ENCODE data around the gene ZNF219. TPM values are rescaled to one million over a fixed set of nuclear protein-coding genes. Genes with fewer than 3 reads are reported as not detected.

The ZNF219 gene
- total RNA-seq, 5 donors from 2014 or later (not counting 1 experiment from before 2014, with no cell fraction given), result 7.2 to 12.4 (median 8.1) TPM

- Histone ChIP-seq H3K27ac (ENCODE audit: low read length) (no peak within 1 kb of the TSS), H3K4me1 (ENCODE audit: control insufficient read depth in 1 of 2, extremely low read depth in 1 of 2, insufficient read depth in 2 of 2, low read length in 2 of 2) (peaks cover 7 to 35% of the 10 kb centered on the region in 2 experiments), H3K27me3 (replicated peaks in 1 of 2; ENCODE audit: control insufficient read depth in 2 of 2, extremely low read depth in 1 of 2, insufficient read depth in 2 of 2, low read length in 1 of 2) (peaks cover 7 to 69% of the 10 kb centered on the region in 2 experiments), H3K9me3 (no peaks in the 10 kb centered on the region), H3K4me3 (ENCODE audit: control insufficient read depth in 1 of 2, extremely low read depth in 1 of 2, low read length in 1 of 2) (peak within 1 kb of the TSS; percentile 46 to 63), H3K36me3 (ENCODE audit: control insufficient read depth in 2 of 2, extremely low read depth in 1 of 2, insufficient read depth in 1 of 2, low read length in 1 of 2) (no peaks in the 10 kb centered on the region)
- DNase-seq, result peak in 6 of 35 experiments; percentile 9 to 48 (median 24)
- ChIA-PET CTCF (interaction anchor here (0.9 to 3.4 kb wide), 8 partner anchors 17 to 55 kb away, joined by 3 to 23 read pairs (median 4); no protein-coding TSS in a partner anchor), POLR2A (no interaction called here)
- H3K9me3 Mint-ChIP-seq, result no peaks in the 10 kb centered on the region
- WGBS (ENCODE audit: insufficient coverage), result under 1% methylated on average over 62 of the region's 63 CpGs
- H3K36me3 Mint-ChIP-seq, result no peaks in the 10 kb centered on the region
- peak within 1 kb of the TSS; percentile 31 to 34 for H3K27ac Mint-ChIP-seq
- ATAC-seq (replicated peaks in 1 of 4), result peak in 3 of 4 experiments; percentile 8 to 16 (median 10)
- H3K4me1 Mint-ChIP-seq, result peaks cover 29 to 41% (median 38%) of the 10 kb centered on the region in 3 donors
- H3K4me3 Mint-ChIP-seq, result peak within 1 kb of the TSS; percentile 74 to 84 (median 76)
- peaks cover 61 to 74% of the 10 kb centered on the region in 2 donors for H3K27me3 Mint-ChIP-seq
Observed at GRCh38 chr14:21070083-21070609, 28.3 kb downstream of the ZNF219 start, which contains the start of gene ARHGEF40. ARHGEF40 (plus strand) TSS chr14:21070304; CDS start chr14:21070397, 93 bp downstream.

GRCh38 chr14:21069388-21070082 lies 28.9 kb downstream of the ZNF219 start:
- no peaks in the 10 kb centered on the region for H3K36me3 Mint-ChIP-seq
- Histone ChIP-seq H3K4me1 (ENCODE audit: control insufficient read depth in 1 of 2, extremely low read depth in 1 of 2, insufficient read depth in 2 of 2, low read length in 2 of 2) (peaks cover 7 to 35% of the 10 kb centered on the region in 2 experiments), H3K27ac (ENCODE audit: low read length) (no peak overlapping the region), H3K27me3 (replicated peaks in 1 of 2; ENCODE audit: control insufficient read depth in 2 of 2, extremely low read depth in 1 of 2, insufficient read depth in 2 of 2, low read length in 1 of 2) (peaks cover 7 to 68% of the 10 kb centered on the region in 2 experiments), H3K36me3 (ENCODE audit: control insufficient read depth in 2 of 2, extremely low read depth in 1 of 2, insufficient read depth in 1 of 2, low read length in 1 of 2) (no peaks in the 10 kb centered on the region), H3K4me3 (ENCODE audit: control insufficient read depth in 1 of 2, extremely low read depth in 1 of 2, low read length in 1 of 2) (peak overlapping the region; percentile 41 to 57), H3K9me3 (no peaks in the 10 kb centered on the region)
- peak in 4 of 35 experiments; percentile 5 to 59 (median 14) for DNase-seq
- H3K9me3 Mint-ChIP-seq, result no peaks in the 10 kb centered on the region
- peaks cover 29 to 41% (median 38%) of the 10 kb centered on the region in 3 donors for H3K4me1 Mint-ChIP-seq
- ChIA-PET CTCF (interaction anchor here (1.0 to 4.4 kb wide), 11 partner anchors 18 to 55 kb away, joined by 3 to 67 read pairs (median 23); no protein-coding TSS in a partner anchor), POLR2A (interaction anchor here (0.7 to 1.0 kb wide), 2 partner anchors 18 to 34 kb away, joined by 3 read pairs; no protein-coding TSS in a partner anchor)
- peak in 1 of 4 experiments; percentile 28 for ATAC-seq (replicated peaks in 1 of 4)
- H3K27ac Mint-ChIP-seq, result peak overlapping the region in 1 of 2 donors; percentile 34
- peak overlapping the region; percentile 71 to 84 (median 73) for H3K4me3 Mint-ChIP-seq
- H3K27me3 Mint-ChIP-seq, result peaks cover 63 to 78% of the 10 kb centered on the region in 2 donors
- WGBS (ENCODE audit: insufficient coverage), result 3% methylated on average over 29 of the region's 40 CpGs

GRCh38 chr14:21068521-21069387 lies 29.7 kb downstream of the ZNF219 start:
- 5% methylated on average over 28 of the region's 45 CpGs for WGBS (ENCODE audit: insufficient coverage)
- H3K9me3 Mint-ChIP-seq, result no peaks in the 10 kb centered on the region
- no peaks in the 10 kb centered on the region for H3K36me3 Mint-ChIP-seq
- peaks cover 62 to 76% of the 10 kb centered on the region in 2 donors for H3K27me3 Mint-ChIP-seq
- H3K4me3 Mint-ChIP-seq, result peak overlapping the region; percentile 71 to 84 (median 73)
- no peak overlapping the region for H3K27ac ChIP-seq (ENCODE audit: low read length)
- peaks cover 29 to 41% (median 38%) of the 10 kb centered on the region in 3 donors for H3K4me1 Mint-ChIP-seq
- H3K36me3 ChIP-seq (ENCODE audit: control insufficient read depth in 2 of 2, extremely low read depth in 1 of 2, insufficient read depth in 1 of 2, low read length in 1 of 2), result no peaks in the 10 kb centered on the region
- peak overlapping the region in 1 of 2 donors; percentile 36 for H3K27ac Mint-ChIP-seq
- H3K4me3 ChIP-seq (ENCODE audit: control insufficient read depth in 1 of 2, extremely low read depth in 1 of 2, low read length in 1 of 2), result peak overlapping the region; percentile 41 to 50
- ATAC-seq (replicated peaks in 1 of 4), result peak; percentile 49 to 63 (median 57)
- ChIA-PET CTCF (interaction anchor here (0.6 to 4.4 kb wide), 19 partner anchors 10 to 56 kb away, joined by 3 to 67 read pairs (median 8); partner anchors contain the start of genes TMEM253 (in 1 of the 2) and ZNF219 (in 1 of the 2)), POLR2A (interaction anchor here (0.7 to 1.0 kb wide), 3 partner anchors 19 to 35 kb away, joined by 3 to 4 read pairs (median 3); no protein-coding TSS in a partner anchor)
- H3K9me3 ChIP-seq, result no peaks in the 10 kb centered on the region
- peak in 22 of 35 experiments; percentile 27 to 80 (median 46) for DNase-seq
- peaks cover 7 to 35% of the 10 kb centered on the region in 2 experiments for H3K4me1 ChIP-seq (ENCODE audit: control insufficient read depth in 1 of 2, extremely low read depth in 1 of 2, insufficient read depth in 2 of 2, low read length in 2 of 2)
- peaks cover 7 to 62% of the 10 kb centered on the region in 2 experiments for H3K27me3 ChIP-seq (replicated peaks in 1 of 2; ENCODE audit: control insufficient read depth in 2 of 2, extremely low read depth in 1 of 2, insufficient read depth in 2 of 2, low read length in 1 of 2)

GRCh38 chr14:21066882-21067502 lies 31.5 kb downstream of the ZNF219 start:
- Histone ChIP-seq H3K36me3 (ENCODE audit: control insufficient read depth in 2 of 2, extremely low read depth in 1 of 2, insufficient read depth in 1 of 2, low read length in 1 of 2) (no peaks in the 10 kb centered on the region), H3K4me1 (ENCODE audit: control insufficient read depth in 1 of 2, extremely low read depth in 1 of 2, insufficient read depth in 2 of 2, low read length in 2 of 2) (peaks cover 7 to 35% of the 10 kb centered on the region in 2 experiments), H3K27ac (ENCODE audit: low read length) (no peak overlapping the region), H3K27me3 (replicated peaks in 1 of 2; ENCODE audit: control insufficient read depth in 2 of 2, extremely low read depth in 1 of 2, insufficient read depth in 2 of 2, low read length in 1 of 2) (peaks cover 7 to 58% of the 10 kb centered on the region in 2 experiments), H3K9me3 (no peaks in the 10 kb centered on the region), H3K4me3 (ENCODE audit: control insufficient read depth in 1 of 2, extremely low read depth in 1 of 2, low read length in 1 of 2) (no peak overlapping the region)
- Mint-ChIP-seq H3K27ac (no peak overlapping the region), H3K4me3 (no peak overlapping the region), H3K4me1 (peaks cover 29 to 35% (median 35%) of the 10 kb centered on the region in 3 donors), H3K9me3 (no peaks in the 10 kb centered on the region), H3K27me3 (peaks cover 60 to 74% of the 10 kb centered on the region in 2 donors), H3K36me3 (no peaks in the 10 kb centered on the region)
- CTCF ChIA-PET, result interaction anchor here (0.6 to 4.4 kb wide), 12 partner anchors 22 to 175 kb away, joined by 3 to 67 read pairs (median 7); no protein-coding TSS in a partner anchor
- POLR2A ChIA-PET, result interaction anchor here in 1 of 2 donors (0.7 kb wide), 2 partner anchors 9 to 28 kb away, joined by 3 read pairs; partner anchors contain the start of gene RNASE8
- 83% methylated on average over 2 of the region's 7 CpGs for WGBS (ENCODE audit: insufficient coverage)
- DNase-seq (peak in 2 of 35 experiments; percentile 5 to 60), ATAC-seq (replicated peaks in 1 of 4) (peak in 1 of 4 experiments; percentile 41)

- H3K36me3 Mint-ChIP-seq, result no peaks in the 10 kb centered on the region
- H3K27ac ChIP-seq (ENCODE audit: low read length), result no peak overlapping the region
- no peak overlapping the region for H3K4me3 ChIP-seq (ENCODE audit: control insufficient read depth in 1 of 2, extremely low read depth in 1 of 2, low read length in 1 of 2)
- no peak for ATAC-seq (replicated peaks in 1 of 4)
- H3K27me3 Mint-ChIP-seq, result peaks cover 55 to 56% of the 10 kb centered on the region in 2 donors
- peaks cover 4 to 31% of the 10 kb centered on the region in 2 experiments for H3K27me3 ChIP-seq (replicated peaks in 1 of 2; ENCODE audit: control insufficient read depth in 2 of 2, extremely low read depth in 1 of 2, insufficient read depth in 2 of 2, low read length in 1 of 2)
- H3K27ac Mint-ChIP-seq, result no peak overlapping the region
- no peak overlapping the region for H3K4me3 Mint-ChIP-seq
- peaks cover 2 to 4% (median 4%) of the 10 kb centered on the region in 3 donors for H3K4me1 Mint-ChIP-seq
- no peaks in the 10 kb centered on the region for H3K36me3 ChIP-seq (ENCODE audit: control insufficient read depth in 2 of 2, extremely low read depth in 1 of 2, insufficient read depth in 1 of 2, low read length in 1 of 2)
- POLR2A ChIA-PET, result no interaction called here
- H3K9me3 ChIP-seq, result no peaks in the 10 kb centered on the region
- DNase-seq, result no peak
- WGBS (ENCODE audit: insufficient coverage), result 76% methylated on average over 2 of the region's 3 CpGs
- CTCF ChIA-PET, result interaction anchor here (0.9 to 1.6 kb wide), 4 partner anchors 29 to 49 kb away, joined by 3 to 9 read pairs (median 4); no protein-coding TSS in a partner anchor
- peaks cover 0 to 3% of the 10 kb centered on the region in 2 experiments for H3K4me1 ChIP-seq (ENCODE audit: control insufficient read depth in 1 of 2, extremely low read depth in 1 of 2, insufficient read depth in 2 of 2, low read length in 2 of 2)
- no peaks in the 10 kb centered on the region for H3K9me3 Mint-ChIP-seq
Observed at GRCh38 chr14:21063479-21063878, 35.0 kb downstream of the ZNF219 start.

All from T-cell (primary cell).